GM12878 (cell line): Measurements from ENCODE around the gene ABCG2. TPM values are rescaled to one million over a fixed set of nuclear protein-coding genes. Genes with fewer than 3 reads are reported as not detected.

Source experiments
- ATAC-seq: fragments of 200-7000 bp; cut with Tn5 transposase; 3 replicates; pipeline ENCODE4 v1.9.1; 2020; ENCODE audit warnings: mild to moderate bottlenecking, moderate library complexity
- BruUV-seq: library from RNA; stranded (reverse); fragments of 400-500 nt; replicated peaks from 2 replicates; lab custom pipeline; 2021; lab: Mats Ljungman, UMichigan
- CTCF ChIA-PET: fragments of 300-600 bp; sonication (Branson Sonifier 250); formaldehyde crosslinking; extraction: SDS; loops from one replicate; lab custom pipeline; 2021; ENCODE audit warnings: inconsistent platforms; lab: Yijun Ruan, JAX
- POLR2A ChIA-PET: fragments of 350-600 bp; formaldehyde crosslinking; extraction: SDS; loops from one replicate; lab custom pipeline; 2021; ENCODE audit warnings: inconsistent platforms; lab: Charles Lee
- RAD21 ChIA-PET: fragments of 300-600 bp; sonication (Branson Sonifier 250); formaldehyde crosslinking; loops from one replicate; lab custom pipeline; 2023; ENCODE audit warnings: antibody characterized with exemption; ENCODE audit not compliant: unreplicated experiment; lab: Charles Lee
- SMC1A ChIA-PET: fragments of 300-600 bp; sonication (Branson Sonifier 250); formaldehyde crosslinking; loops from one replicate; lab custom pipeline; 2023; ENCODE audit not compliant: unreplicated experiment, uncharacterized antibody; lab: Charles Lee
- DNase-seq: peaks from one replicate; pipeline ENCODE4 v3.0.0-alpha.2; 2011; ENCODE audit warnings: low read depth, low spot score
- FAIRE-seq: peaks from 3 replicates; lab custom pipeline; 2011; peaks lifted over from hg19 to GRCh38; lab: Jason Lieb, UNC
- H2AFZ ChIP-seq: 2 replicates; pipeline ENCODE4 v1.6.0; 2011; ENCODE audit warnings: low read depth, low read length, control low read depth; ENCODE audit not compliant: control insufficient read depth
- H3K27ac ChIP-seq: 2 replicates; pipeline ENCODE4 v1.5.1; 2011; ENCODE audit warnings: control low read depth; ENCODE audit not compliant: control insufficient read depth, insufficient read depth
- H3K27me3 ChIP-seq, 2 experiments: replicated peaks in 1 of 2; 2 replicates each; pipeline versions ENCODE4 v1.6.0 to v1.6.1; 2011; ENCODE audit warnings: low read length in 1 of 2; ENCODE audit not compliant: control insufficient read depth in 2 of 2, insufficient read depth in 2 of 2
- H3K36me3 ChIP-seq, 2 experiments: 2 replicates each; pipeline ENCODE4 v1.5.1; 2011; ENCODE audit warnings: low read length in 1 of 2; ENCODE audit not compliant: control insufficient read depth in 2 of 2, insufficient read depth in 2 of 2
- H3K4me1 ChIP-seq: 2 replicates; pipeline ENCODE4 v1.6.1; 2011; ENCODE audit warnings: mild to moderate bottlenecking, low read length, moderate library complexity, mixed read lengths; ENCODE audit not compliant: control insufficient read depth, insufficient read depth
- H3K4me2 ChIP-seq: 2 replicates; pipeline ENCODE4 v1.6.0; 2011; ENCODE audit warnings: control low read depth; ENCODE audit not compliant: control insufficient read depth, insufficient read depth
- H3K4me3 ChIP-seq: fragments of 200-600 bp; sonication (generic); 2 replicates; pipeline ENCODE4 v1.5.1; 2016
- H3K79me2 ChIP-seq: 2 replicates; pipeline ENCODE4 v1.6.0; 2011; ENCODE audit warnings: low read length; ENCODE audit not compliant: control insufficient read depth, insufficient read depth
- H3K9ac ChIP-seq: 2 replicates; pipeline ENCODE4 v1.8.0; 2011; ENCODE audit warnings: low read length, control low read depth, mixed read lengths; ENCODE audit not compliant: control insufficient read depth, insufficient read depth
- H3K9me3 ChIP-seq: replicated peaks from 3 replicates; pipeline ENCODE4 v1.5.1; 2011; ENCODE audit warnings: mild to moderate bottlenecking, low read length; ENCODE audit not compliant: control insufficient read depth, insufficient read depth
- H4K20me1 ChIP-seq: 2 replicates; pipeline ENCODE4 v1.6.0; 2011; ENCODE audit not compliant: control insufficient read depth, insufficient read depth
- ASH2L ChIP-seq: fragments of 300-600, 200-600 bp; sonication (generic); IDR thresholded peaks from 2 replicates; pipeline ENCODE4 v1.6.1; 2017; ENCODE audit warnings: low read depth, mild to moderate bottlenecking, borderline replicate concordance
- CHD2 ChIP-seq: IDR thresholded peaks from 2 replicates; pipeline ENCODE4 v1.6.1; 2011; ENCODE audit warnings: low read depth, low read length, improper control_type of control experiment, borderline replicate concordance
- EED ChIP-seq: sonication (generic); IDR thresholded peaks from 2 replicates; pipeline ENCODE4 v1.6.1; 2016; ENCODE audit warnings: antibody characterized with exemption, low read depth
- MXI1 ChIP-seq: fragments of 150-350 bp; IDR thresholded peaks from 2 replicates; pipeline ENCODE4 v1.6.1; 2011; ENCODE audit warnings: low read depth, mild to moderate bottlenecking, inconsistent platforms, low read length, improper control_type of control experiment
- NFYA ChIP-seq: IDR thresholded peaks from 2 replicates; pipeline ENCODE4 v1.6.1; 2011; ENCODE audit warnings: low read depth, mild to moderate bottlenecking, low read length, improper control_type of control experiment, borderline replicate concordance
- NR2F1 ChIP-seq: fragments of 450-650 bp; conservative IDR thresholded peaks from 2 replicates; pipeline ENCODE4 v1.6.1; 2017; ENCODE audit warnings: mild to moderate bottlenecking
- SIN3A ChIP-seq: IDR thresholded peaks from 2 replicates; pipeline ENCODE4 v1.6.1; 2012; ENCODE audit warnings: low read depth, low read length, improper control_type of control experiment
- SIX5 ChIP-seq: IDR thresholded peaks from 2 replicates; pipeline ENCODE4 v1.6.1; 2011; ENCODE audit warnings: mild to moderate bottlenecking, low read depth, low read length, moderate library complexity; ENCODE audit not compliant: severe bottlenecking
- SMC3 ChIP-seq: IDR thresholded peaks from 2 replicates; pipeline ENCODE4 v1.6.1; 2011; ENCODE audit warnings: low read length, improper control_type of control experiment, borderline replicate concordance
- SRF ChIP-seq, 2 experiments: IDR thresholded peaks; 2 replicates each; pipeline ENCODE4 v1.6.1; 2011; ENCODE audit warnings: low read depth in 2 of 2, low read length in 2 of 2, mild to moderate bottlenecking in 1 of 2, moderate library complexity in 1 of 2
- WGBS: methylation state at CpG from one replicate; pipeline ENCODE4 v1.1.6; 2016; ENCODE audit warnings: low lambda C conversion rate; ENCODE audit not compliant: insufficient replicate concordance, insufficient coverage; ENCODE audit errors: missing lambda C conversion rate; 5-methylcytosine and 5-hydroxymethylcytosine counted together
- in situ Hi-C: fragments of 300-500 bp; cut with MboI; formaldehyde crosslinking; loops from 9 replicates; pipeline ENCODE4 v1.14.3; 2018; ENCODE audit warnings: mixed read lengths
- intact Hi-C: fragments of 100-400 bp; cut with micrococcal nuclease; formaldehyde crosslinking; loops from one replicate; pipeline ENCODE4 v1.14.2; 2022; ENCODE audit not compliant: unreplicated experiment
- polyA plus RNA-seq, 11 experiments: library from polyadenylated mRNA; depleted of rRNA in 4 of 11; unstranded in 6 of 11; stranded (reverse) in 5 of 11; fragments of >200 nt; fragmentation: Nextera tagmentation in 4 of 11; fragmentation: Illumina TruSeq in 1 of 11; extraction: Ambion mirVana in 4 of 11; extraction: Trizol in 1 of 11; gene quantifications; 1 replicate in 1 of 11; 2 replicates in 10 of 11; pipeline versions ENCODE4 v1.2.1 to v1.2.3, GENCODE V29; 2011 to 2016; ENCODE audit warnings: inconsistent platforms in 2 of 11, missing spikeins in 2 of 11, low read depth in 1 of 11
- total RNA-seq, 4 experiments: library from RNA; depleted of rRNA in 3 of 4; stranded (reverse); fragments of >200 nt in 3 of 4; fragmentation: Illumina TruSeq in 1 of 4; extraction: Trizol in 1 of 4; gene quantifications; 2 replicates each; pipeline versions ENCODE4 v1.2.1 to v1.2.3, GENCODE V29; 2013 to 2021
- TF ChIP-seq, protein P1 (sequence below): IDR thresholded peaks from 2 replicates; pipeline ENCODE4 v1.6.1; 2012; ENCODE audit warnings: low read length, inconsistent platforms
- TF ChIP-seq, protein P2 (sequence below): fragments of 450-650 bp; IDR thresholded peaks from 2 replicates; pipeline ENCODE4 v1.6.1; 2018; ENCODE audit warnings: borderline replicate concordance, mild to moderate bottlenecking; ENCODE audit not compliant: partially characterized antibody
- TF ChIP-seq, protein P3 (sequence below), 3 experiments: IDR thresholded peaks in 2 of 3; conservative IDR thresholded peaks in 1 of 3; 2 replicates each; pipeline ENCODE4 v1.5.1; 2011; ENCODE audit warnings: low read depth in 3 of 3, low read length in 3 of 3, mild to moderate bottlenecking in 3 of 3, control low read depth in 2 of 3, moderate library complexity in 2 of 3, inconsistent platforms in 1 of 3, mixed read lengths in 1 of 3; ENCODE audit not compliant: control insufficient read depth in 2 of 3, insufficient read depth in 1 of 3; ENCODE audit errors: extremely low read depth in 1 of 3
- TF ChIP-seq, protein P4 (sequence below): fragments of 450-650 bp; formaldehyde crosslinking; IDR thresholded peaks from 2 replicates; pipeline ENCODE4 v1.5.0; 2022; ENCODE audit warnings: mild to moderate bottlenecking, missing genetic modification characterization

Gene ABCG2
- total and polyA plus RNA-seq, 10 of the 15 experiments (the other 5 are each of a cell fraction or from before 2014, with no cell fraction given): 0.03 to 0.06 (median 0.04) TPM; not detected in 7

DNA sequence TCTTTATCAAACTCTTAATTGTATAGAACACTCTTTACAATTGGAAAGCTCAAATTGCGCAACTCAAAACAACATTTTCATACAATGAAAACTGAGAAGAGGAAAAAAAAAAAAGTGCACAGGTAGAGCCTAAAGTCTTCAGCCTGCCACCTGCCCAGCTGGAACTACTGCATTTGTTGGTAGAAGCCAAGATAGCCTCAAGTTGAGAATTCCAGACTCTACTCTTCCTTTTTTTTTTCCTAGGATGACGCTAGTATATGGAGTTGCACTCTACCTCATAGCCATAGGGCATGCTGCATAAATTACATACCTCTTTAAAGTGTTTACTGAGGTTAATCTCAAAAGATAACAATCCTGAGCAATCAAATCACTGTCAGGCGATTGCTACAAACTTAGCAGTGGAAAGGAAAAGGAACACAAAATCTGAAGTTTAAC lies 13.6 kb downstream of the ABCG2 start (continued):
- TF ChIP-seq SMC3 (no peak), SIN3A (no peak), NR2F1 (no peak), NFYA (no peak), SIX5 (no peak), ASH2L (no peak)
- TF ChIP-seq, protein P1, sequence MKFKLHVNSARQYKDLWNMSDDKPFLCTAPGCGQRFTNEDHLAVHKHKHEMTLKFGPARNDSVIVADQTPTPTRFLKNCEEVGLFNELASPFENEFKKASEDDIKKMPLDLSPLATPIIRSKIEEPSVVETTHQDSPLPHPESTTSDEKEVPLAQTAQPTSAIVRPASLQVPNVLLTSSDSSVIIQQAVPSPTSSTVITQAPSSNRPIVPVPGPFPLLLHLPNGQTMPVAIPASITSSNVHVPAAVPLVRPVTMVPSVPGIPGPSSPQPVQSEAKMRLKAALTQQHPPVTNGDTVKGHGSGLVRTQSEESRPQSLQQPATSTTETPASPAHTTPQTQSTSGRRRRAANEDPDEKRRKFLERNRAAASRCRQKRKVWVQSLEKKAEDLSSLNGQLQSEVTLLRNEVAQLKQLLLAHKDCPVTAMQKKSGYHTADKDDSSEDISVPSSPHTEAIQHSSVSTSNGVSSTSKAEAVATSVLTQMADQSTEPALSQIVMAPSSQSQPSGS: no peak
- TF ChIP-seq, protein P2, sequence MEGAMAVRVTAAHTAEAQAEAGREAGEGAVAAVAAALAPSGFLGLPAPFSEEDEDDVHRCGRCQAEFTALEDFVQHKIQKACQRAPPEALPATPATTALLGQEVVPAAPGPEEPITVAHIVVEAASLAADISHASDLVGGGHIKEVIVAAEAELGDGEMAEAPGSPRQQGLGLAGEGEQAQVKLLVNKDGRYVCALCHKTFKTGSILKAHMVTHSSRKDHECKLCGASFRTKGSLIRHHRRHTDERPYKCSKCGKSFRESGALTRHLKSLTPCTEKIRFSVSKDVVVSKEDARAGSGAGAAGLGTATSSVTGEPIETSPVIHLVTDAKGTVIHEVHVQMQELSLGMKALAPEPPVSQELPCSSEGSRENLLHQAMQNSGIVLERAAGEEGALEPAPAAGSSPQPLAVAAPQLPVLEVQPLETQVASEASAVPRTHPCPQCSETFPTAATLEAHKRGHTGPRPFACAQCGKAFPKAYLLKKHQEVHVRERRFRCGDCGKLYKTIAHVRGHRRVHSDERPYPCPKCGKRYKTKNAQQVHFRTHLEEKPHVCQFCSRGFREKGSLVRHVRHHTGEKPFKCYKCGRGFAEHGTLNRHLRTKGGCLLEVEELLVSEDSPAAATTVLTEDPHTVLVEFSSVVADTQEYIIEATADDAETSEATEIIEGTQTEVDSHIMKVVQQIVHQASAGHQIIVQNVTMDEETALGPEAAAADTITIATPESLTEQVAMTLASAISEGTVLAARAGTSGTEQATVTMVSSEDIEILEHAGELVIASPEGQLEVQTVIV: no peak
- TF ChIP-seq, all 136 proteins: peak for 0

DNA sequence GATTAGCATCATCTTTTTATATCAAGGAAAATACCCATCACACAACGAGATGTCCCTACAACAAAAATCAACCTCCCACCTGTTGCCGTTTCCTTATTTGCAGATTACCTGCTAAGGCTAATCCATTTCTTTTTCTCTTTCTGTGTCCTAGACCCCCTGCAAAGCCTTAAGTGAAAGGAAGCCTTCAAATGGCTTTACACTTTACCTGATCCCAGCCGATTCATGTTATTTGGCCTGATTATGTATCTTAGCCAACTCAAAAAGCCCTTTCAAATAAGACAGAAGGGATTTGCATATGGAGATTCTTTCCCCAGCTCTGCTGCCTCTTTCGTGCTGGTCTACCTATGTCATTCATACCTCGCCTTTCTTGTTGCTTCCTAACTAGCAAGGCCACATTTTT lies 14.4 kb downstream of the ABCG2 start:
- SMC1A ChIA-PET: no interaction called here
- RAD21 ChIA-PET: no interaction called here
- FAIRE-seq (no peak), DNase-seq (no peak), ATAC-seq (no peak)
- Histone ChIP-seq H3K79me2 (no peaks in the 10 kb centered on the region), H3K27me3 (no peaks in the 10 kb centered on the region), H2AFZ (no peak overlapping the region), H3K9ac (no peak overlapping the region), H3K36me3 (no peaks in the 10 kb centered on the region), H3K4me2 (no peak overlapping the region), H3K27ac (no peak overlapping the region), H3K4me1 (no peaks in the 10 kb centered on the region), H3K4me3 (no peak overlapping the region), H4K20me1 (no peaks in the 10 kb centered on the region), H3K9me3 (no peaks in the 10 kb centered on the region)
- in situ Hi-C loops (no loop called here), intact Hi-C loops (no loop called here)
- POLR2A ChIA-PET: no interaction called here
- WGBS: 12% methylated on average over 5 of the region's 5 CpGs
- BruUV-seq: no TSS peak
- CTCF ChIA-PET: interaction anchor here (0.6 kb wide), 1 partner anchor 539 kb away, joined by 3 read pairs; no protein-coding TSS in a partner anchor
- TF ChIP-seq MXI1 (no peak), CHD2 (no peak), SRF (IDR thresholded peaks at IDR 0.05; ENCODE audit: low read depth in 2 of 2, low read length in 2 of 2) (no peak), EED (no peak)
- TF ChIP-seq, protein P3, sequence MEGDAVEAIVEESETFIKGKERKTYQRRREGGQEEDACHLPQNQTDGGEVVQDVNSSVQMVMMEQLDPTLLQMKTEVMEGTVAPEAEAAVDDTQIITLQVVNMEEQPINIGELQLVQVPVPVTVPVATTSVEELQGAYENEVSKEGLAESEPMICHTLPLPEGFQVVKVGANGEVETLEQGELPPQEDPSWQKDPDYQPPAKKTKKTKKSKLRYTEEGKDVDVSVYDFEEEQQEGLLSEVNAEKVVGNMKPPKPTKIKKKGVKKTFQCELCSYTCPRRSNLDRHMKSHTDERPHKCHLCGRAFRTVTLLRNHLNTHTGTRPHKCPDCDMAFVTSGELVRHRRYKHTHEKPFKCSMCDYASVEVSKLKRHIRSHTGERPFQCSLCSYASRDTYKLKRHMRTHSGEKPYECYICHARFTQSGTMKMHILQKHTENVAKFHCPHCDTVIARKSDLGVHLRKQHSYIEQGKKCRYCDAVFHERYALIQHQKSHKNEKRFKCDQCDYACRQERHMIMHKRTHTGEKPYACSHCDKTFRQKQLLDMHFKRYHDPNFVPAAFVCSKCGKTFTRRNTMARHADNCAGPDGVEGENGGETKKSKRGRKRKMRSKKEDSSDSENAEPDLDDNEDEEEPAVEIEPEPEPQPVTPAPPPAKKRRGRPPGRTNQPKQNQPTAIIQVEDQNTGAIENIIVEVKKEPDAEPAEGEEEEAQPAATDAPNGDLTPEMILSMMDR (IDR thresholded peaks at IDR 0.05 in 2 of 3, conservative IDR thresholded peaks at IDR 0.05 in 1 of 3; ENCODE audit: control insufficient read depth in 2 of 3, extremely low read depth in 1 of 3, insufficient read depth in 1 of 3, low read depth in 3 of 3, low read length in 3 of 3): no peak
- TF ChIP-seq, protein P4, sequence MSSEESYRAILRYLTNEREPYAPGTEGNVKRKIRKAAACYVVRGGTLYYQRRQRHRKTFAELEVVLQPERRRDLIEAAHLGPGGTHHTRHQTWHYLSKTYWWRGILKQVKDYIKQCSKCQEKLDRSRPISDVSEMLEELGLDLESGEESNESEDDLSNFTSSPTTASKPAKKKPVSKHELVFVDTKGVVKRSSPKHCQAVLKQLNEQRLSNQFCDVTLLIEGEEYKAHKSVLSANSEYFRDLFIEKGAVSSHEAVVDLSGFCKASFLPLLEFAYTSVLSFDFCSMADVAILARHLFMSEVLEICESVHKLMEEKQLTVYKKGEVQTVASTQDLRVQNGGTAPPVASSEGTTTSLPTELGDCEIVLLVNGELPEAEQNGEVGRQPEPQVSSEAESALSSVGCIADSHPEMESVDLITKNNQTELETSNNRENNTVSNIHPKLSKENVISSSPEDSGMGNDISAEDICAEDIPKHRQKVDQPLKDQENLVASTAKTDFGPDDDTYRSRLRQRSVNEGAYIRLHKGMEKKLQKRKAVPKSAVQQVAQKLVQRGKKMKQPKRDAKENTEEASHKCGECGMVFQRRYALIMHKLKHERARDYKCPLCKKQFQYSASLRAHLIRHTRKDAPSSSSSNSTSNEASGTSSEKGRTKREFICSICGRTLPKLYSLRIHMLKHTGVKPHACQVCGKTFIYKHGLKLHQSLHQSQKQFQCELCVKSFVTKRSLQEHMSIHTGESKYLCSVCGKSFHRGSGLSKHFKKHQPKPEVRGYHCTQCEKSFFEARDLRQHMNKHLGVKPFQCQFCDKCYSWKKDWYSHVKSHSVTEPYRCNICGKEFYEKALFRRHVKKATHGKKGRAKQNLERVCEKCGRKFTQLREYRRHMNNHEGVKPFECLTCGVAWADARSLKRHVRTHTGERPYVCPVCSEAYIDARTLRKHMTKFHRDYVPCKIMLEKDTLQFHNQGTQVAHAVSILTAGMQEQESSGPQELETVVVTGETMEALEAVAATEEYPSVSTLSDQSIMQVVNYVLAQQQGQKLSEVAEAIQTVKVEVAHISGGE (CRISPR knock-in tag): no peak
